ENCODE results near the gene HPS1. TPM values are rescaled to one million over a fixed set of nuclear protein-coding genes. Genes with fewer than 3 reads are reported as not detected.

HPS1 gene
- total RNA-seq, 1 experiment from 2014 or later, result 44.2 TPM

DNA sequence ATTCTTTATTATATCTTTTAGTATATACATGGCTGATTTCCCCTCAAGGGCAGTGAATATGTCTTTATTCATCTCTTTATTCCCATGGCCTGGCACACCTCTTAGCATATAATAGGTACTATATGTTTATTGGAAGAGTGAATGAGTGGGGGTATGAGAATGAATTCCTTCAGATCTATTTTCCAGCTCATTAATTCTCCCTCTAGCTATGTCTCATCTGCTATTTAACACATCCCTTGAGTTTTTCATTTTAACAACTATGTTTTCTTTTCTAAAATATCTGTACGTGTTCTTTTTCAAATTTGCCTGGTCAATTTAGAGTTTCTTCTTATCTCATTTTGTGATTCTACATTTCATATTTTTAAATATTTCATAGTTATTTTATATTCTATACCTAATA lies 14.4 kb downstream of the HPS1 start:
- no peak for DNase-seq (ENCODE audit: low spot score)

DNA sequence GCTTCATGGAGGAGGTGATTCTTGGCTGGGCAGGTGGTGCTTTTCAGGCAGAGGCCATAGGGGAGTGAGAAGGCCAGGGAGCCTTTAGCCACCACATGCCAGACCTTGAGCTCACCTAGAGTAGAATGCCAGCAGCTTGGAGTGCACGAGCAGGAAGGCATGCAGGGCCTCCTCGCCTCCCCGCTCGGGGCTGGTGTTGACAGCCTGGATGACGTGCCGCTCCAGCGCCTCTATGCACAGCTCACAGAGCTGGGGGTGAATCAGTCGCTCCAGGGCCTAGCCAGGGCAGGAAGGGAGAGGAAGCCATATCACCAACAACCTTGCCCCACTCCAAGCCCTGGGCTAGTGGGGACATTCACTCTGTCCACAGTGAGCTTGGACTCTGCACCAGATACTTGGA lies 15.7 kb downstream of the HPS1 start:
- no peak for DNase-seq (ENCODE audit: low spot score)

- DNase-seq (ENCODE audit: low spot score), result no peak
Observed at GRCh38 chr10:98430427-98430826, 16.3 kb downstream of the HPS1 start.

DNA sequence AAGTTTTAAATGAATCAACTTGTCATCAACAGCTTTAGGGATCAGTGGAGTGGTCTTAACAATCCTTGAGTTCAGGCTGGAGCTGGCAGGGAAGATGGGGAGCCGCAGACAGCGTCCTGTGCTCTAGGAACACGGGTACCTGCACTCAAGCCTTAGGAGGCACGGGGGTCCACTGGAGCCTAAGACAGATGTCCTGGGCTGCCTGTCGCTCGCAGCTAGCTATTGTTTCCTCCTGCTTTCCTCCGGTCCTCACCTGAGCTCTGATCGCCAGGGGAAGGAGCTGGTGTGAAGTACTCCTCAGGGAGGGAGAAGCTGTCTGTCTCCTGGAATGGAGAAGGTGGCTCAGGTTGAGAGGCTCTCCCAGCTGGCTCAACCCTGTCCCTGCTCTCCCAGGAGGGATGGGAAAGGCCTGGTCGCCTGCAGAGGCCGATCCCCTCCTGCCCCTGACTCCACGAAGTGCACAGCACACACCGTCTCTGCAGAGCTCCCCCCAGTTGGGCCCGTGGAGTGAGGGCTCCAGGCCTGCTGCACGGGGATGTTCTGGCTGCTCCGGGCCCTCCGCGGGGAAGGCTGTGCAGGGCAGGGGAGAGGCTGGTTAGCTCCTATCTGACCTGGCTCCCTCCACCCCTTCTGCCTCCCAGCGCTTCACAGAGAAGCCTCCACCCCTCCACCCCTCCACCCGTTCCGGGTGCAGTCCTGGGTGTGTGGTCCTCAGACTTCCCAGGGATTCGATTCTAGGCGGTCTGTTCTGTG lies 17.2 kb downstream of the HPS1 start:
- DNase-seq (ENCODE audit: low spot score), result no peak

DNA sequence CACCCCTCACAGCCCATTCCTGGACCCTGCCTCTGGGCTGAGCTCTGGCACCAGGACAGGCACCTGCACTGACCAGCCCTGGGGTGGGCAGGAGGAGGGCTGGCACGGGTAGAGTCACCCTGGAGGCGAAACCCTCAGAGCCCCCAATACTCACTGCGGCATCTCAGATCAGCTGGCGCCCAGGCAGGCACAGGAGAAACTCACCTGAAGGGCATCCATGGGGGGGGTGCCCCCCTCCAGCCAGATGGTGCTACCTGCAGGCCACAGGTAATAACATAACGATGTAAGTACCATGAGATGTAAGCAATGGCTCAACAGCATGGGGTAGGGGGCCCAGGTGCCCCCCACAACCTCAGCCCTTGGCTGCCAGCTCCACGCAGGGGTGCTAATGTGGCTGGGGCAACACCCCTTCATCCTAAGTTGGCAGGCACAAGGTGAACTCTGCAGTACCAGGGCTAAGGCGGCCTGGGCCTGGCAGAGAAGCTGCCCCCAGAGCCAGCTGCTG lies 19.7 kb downstream of the HPS1 start:
- DNase-seq (ENCODE audit: low spot score), result no peak

DNA sequence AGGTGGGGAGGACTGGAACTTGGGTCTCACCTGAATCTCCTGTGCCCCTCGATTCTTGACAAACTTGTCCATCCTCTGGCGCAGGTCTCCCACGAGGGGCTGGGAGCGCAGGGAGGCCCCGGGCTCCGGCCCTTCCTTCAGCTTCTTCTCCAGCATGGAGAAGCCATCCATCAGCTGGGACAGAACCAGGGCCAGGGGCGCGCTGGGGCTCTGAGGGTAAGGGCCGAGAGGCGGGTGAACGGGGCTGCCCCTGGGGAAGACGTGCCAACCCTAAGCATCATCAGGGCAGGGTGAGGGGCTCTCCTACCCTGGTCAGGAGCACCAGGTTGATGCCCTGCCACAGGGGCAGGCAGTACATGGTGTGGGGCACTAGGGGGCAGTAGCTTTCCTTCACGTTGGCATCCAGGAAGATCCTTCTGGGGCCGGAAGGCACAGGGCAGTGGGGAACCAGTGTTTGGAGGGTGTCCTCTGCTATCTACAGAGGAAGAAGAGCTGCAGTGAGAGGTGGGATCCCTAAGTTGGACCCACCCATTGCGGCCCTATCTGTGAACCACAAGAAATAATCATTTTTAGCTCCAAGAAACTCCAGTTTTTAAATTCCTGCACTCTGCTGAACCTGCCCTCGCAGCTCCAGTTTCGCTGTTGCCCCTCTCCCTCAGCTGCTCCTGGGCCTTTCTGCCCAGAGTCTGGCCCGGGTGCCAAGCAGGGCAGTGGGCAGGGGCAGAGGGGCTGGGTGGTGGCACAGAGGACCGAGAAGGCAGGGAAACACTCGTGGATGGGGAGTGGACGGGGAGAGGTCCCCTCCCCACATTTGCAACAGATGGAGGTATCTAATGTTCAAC lies 21.0 kb downstream of the HPS1 start:
- peak; percentile 47 for DNase-seq (ENCODE audit: low spot score)

GRCh38 chr10:98424295-98425254 lies 22.2 kb downstream of the HPS1 start:
- no peak for DNase-seq (ENCODE audit: low spot score)

GRCh38 chr10:98423691-98424120 lies 23.0 kb downstream of the HPS1 start:
- no peak for DNase-seq (ENCODE audit: low spot score)

GRCh38 chr10:98422182-98422581 lies 24.6 kb downstream of the HPS1 start:
- no peak for DNase-seq (ENCODE audit: low spot score)

- DNase-seq (ENCODE audit: low spot score), result no peak
Observed at GRCh38 chr10:98420786-98421185, 25.9 kb downstream of the HPS1 start.

- DNase-seq (ENCODE audit: low spot score), result no peak
Observed at GRCh38 chr10:98419469-98420261, 27.1 kb downstream of the HPS1 start.

DNA sequence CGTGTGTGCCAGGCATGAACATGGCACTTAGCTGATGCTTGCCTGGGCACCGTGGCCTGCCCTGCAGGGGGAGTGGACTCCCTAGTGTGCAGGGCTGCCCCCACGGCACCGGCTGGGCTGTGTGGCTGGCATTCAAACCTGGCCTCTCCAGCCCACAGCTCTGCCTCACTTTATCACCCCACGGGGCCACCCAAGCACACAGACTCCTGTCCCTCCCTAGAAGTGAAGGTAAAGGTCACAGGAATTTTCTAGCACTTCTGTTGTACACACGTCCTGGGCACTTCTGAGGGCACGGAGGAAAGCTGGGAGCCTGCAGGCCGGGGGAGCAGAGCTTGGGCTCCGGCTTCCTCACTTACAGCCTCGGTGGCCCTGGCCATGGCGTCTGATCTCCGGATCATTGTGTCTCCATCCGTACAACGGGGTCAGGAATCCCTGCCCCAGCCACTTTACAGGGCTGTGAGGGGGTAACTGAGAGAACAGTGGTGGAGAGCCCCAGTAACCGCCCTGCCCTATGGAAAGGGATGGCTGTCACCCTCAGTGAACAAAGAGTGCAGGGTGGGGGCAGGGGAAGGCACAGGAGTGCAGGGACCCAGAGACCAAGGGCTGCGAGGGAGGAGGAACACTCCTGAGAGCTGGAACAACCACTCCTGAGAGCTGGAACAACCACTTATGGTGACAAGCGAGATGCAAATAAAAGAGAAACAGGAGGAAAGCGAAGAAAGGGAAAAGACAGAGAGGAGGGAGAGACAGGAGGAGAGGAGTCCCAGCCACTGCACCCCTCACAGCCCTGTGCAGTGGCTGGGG lies 27.9 kb downstream of the HPS1 start:
- no peak for DNase-seq (ENCODE audit: low spot score)

DNA sequence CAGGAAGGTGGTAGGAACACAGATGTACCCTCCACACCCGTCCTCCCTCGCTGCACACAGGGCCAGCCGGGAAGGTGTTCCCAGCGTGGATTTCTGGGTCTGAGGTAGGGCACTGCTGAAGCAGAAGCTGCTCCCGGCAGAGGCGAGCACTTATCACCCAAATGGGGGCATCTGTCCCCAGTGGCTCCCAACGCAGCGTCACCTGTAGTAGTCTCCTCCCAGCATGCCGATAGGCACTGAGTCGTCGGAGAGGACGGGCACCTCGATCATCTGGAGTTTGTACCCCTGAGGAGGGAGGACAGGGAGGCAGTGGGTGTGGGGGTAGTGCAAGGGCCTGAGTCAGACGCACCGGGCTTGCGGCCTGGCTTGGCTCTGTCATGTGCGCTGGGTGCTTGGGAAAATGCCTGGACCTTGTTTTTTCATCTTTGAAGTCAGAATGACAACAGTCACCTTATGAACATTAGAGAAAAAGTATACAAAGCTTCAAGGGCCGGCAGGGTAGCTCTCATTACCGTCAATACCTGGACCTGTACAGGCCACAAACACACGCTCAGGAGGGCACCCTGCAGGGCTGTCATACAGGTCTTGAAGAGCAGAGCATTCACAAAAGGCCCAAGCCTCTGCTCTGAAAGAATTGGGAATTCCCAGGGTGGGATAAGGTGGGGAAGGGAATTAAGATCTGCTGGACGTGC lies 28.6 kb downstream of the HPS1 start:
- DNase-seq (ENCODE audit: low spot score), result no peak

- no peak for DNase-seq (ENCODE audit: low spot score)
Observed at GRCh38 chr10:98417481-98417959, 29.2 kb downstream of the HPS1 start.

- no peak for DNase-seq (ENCODE audit: low spot score)
Observed at GRCh38 chr10:98416606-98417388, 29.9 kb downstream of the HPS1 start.

DNA sequence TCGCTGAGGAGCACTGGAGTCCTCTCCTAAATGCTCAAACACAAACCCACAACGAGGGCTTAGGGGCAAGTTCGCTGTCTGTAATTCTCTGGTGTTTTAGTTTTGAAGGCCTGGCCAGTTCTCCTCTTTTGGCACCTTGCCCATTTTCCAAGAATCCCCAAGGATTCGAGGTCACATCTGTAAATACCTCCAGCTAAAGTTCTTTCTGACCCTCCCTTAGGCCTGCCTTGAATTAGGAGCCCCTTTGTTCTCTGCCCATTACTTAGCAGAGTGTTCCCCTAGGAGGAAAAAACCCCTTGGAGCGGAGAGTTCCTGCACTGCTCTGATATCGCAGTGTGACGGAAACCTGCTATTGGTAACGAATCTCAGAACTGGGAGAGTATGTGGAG lies 31.0 kb downstream of the HPS1 start:
- no peak for DNase-seq (ENCODE audit: low spot score)

- peak; percentile 97 for DNase-seq (ENCODE audit: low spot score)
Observed at GRCh38 chr10:98414932-98415730, 31.6 kb downstream of the HPS1 start, which contains the start of gene PYROXD2. Gene PYROXD2 (minus strand): TSS chr10:98415182. CDS start chr10:98415135, 47 bp downstream.

Data from HT-29 (cell line).